Neural cell (in vitro differentiated cells): Measurements from ENCODE around the gene G2E3. TPM values are rescaled to one million over a fixed set of nuclear protein-coding genes. Genes with fewer than 3 reads are reported as not detected.
"Not testable (repeated sequence)": the region's sequence is repeated elsewhere in the genome, so short reads cannot be mapped to it uniquely, and the experiment has no call there.

Source experiments
- H2AFZ ChIP-seq: fragments of 200-600, 300-800 bp; sonication (generic), shearing (Covaris generic); 2 replicates; pipeline ENCODE4 v1.6.0; 2014; ENCODE audit warnings: low read depth, mild to moderate bottlenecking, antibody characterized with exemption, low read length, moderate library complexity
- H3F3A ChIP-seq: fragments of 200-600 bp; shearing (Covaris generic); 2 replicates; pipeline ENCODE4 v1.6.1; 2016; ENCODE audit warnings: mild to moderate bottlenecking, moderate library complexity, mixed read lengths, antibody characterized with exemption, low read length; ENCODE audit not compliant: insufficient read depth, poor library complexity, severe bottlenecking
- H3K27ac ChIP-seq: fragments of 200-600, 300-800 bp; sonication (generic), shearing (Covaris generic); 2 replicates; pipeline ENCODE4 v1.5.1; 2014; ENCODE audit warnings: mild to moderate bottlenecking, low read length, moderate library complexity
- H3K27me3 ChIP-seq: fragments of 300-800, 200-600 bp; sonication (generic), shearing (Covaris generic); 2 replicates; pipeline ENCODE4 v1.6.0; 2014; ENCODE audit warnings: mild to moderate bottlenecking, low read depth, low read length, moderate library complexity; ENCODE audit not compliant: insufficient read depth
- H3K36me3 ChIP-seq: fragments of 300-800, 200-600 bp; sonication (generic), shearing (Covaris generic); 2 replicates; pipeline ENCODE4 v1.5.1; 2014; ENCODE audit warnings: mild to moderate bottlenecking, antibody characterized with exemption, low read length, moderate library complexity; ENCODE audit not compliant: insufficient read depth
- H3K4me2 ChIP-seq: fragments of 300-800, 200-600 bp; sonication (generic), shearing (Covaris generic); 2 replicates; pipeline ENCODE4 v1.6.0; 2014; ENCODE audit warnings: mild to moderate bottlenecking, low read length
- H3K4me3 ChIP-seq: fragments of 300-800, 200-600 bp; sonication (generic), shearing (Covaris generic); 2 replicates; pipeline ENCODE4 v1.5.1; 2014; ENCODE audit warnings: mild to moderate bottlenecking, low read length, moderate library complexity
- H3K79me2 ChIP-seq: fragments of 200-600 bp; shearing (Covaris generic); replicated peaks from 2 replicates; pipeline ENCODE4 v1.6.0; 2014; ENCODE audit warnings: mild to moderate bottlenecking, low read length, moderate library complexity; ENCODE audit not compliant: insufficient read depth
- H3K9ac ChIP-seq: fragments of 300-800, 200-600 bp; sonication (generic), shearing (Covaris generic); 2 replicates; pipeline ENCODE4 v1.6.1; 2016; ENCODE audit warnings: mild to moderate bottlenecking, low read length, mixed read lengths
- H3K9me2 ChIP-seq: fragments of 200-600 bp; shearing (Covaris generic); 2 replicates; pipeline ENCODE4 v1.6.1; 2016; ENCODE audit warnings: mild to moderate bottlenecking, low read length, mixed read lengths; ENCODE audit not compliant: insufficient read depth
- H3K9me3 ChIP-seq: fragments of 200-600, 300-800 bp; sonication (generic), shearing (Covaris generic); 2 replicates; pipeline ENCODE4 v1.6.1; 2016; ENCODE audit warnings: mild to moderate bottlenecking, mixed run types, low read length, moderate library complexity, mixed read lengths
- H4K20me1 ChIP-seq: fragments of 200-600 bp; shearing (Covaris generic); 2 replicates; pipeline ENCODE4 v1.6.1; 2016; ENCODE audit warnings: mild to moderate bottlenecking, mixed run types; ENCODE audit not compliant: insufficient read depth
- CTCF ChIP-seq: fragments of 450-650 bp; IDR thresholded peaks from 2 replicates; pipeline ENCODE4 v1.5.1; 2014; ENCODE audit warnings: antibody characterized with exemption, mild to moderate bottlenecking, moderate library complexity; ENCODE audit not compliant: poor library complexity, severe bottlenecking
- EP300 ChIP-seq: fragments of 450-650 bp; conservative IDR thresholded peaks from 2 replicates; pipeline ENCODE4 v1.6.1; 2014; ENCODE audit warnings: antibody characterized with exemption, mild to moderate bottlenecking, moderate library complexity; ENCODE audit not compliant: poor library complexity, severe bottlenecking
- EZH2 ChIP-seq: fragments of 200-600, 300-800 bp; shearing (Covaris generic), sonication (generic); IDR thresholded peaks from 2 replicates; pipeline ENCODE4 v1.6.1; 2014; ENCODE audit warnings: antibody characterized with exemption, low read length, borderline replicate concordance, mild to moderate bottlenecking; ENCODE audit not compliant: insufficient read depth, poor library complexity, severe bottlenecking
- MXI1 ChIP-seq: fragments of 450-650 bp; conservative IDR thresholded peaks from 2 replicates; pipeline ENCODE4 v1.6.1; 2014; ENCODE audit warnings: antibody characterized with exemption, mild to moderate bottlenecking; ENCODE audit not compliant: poor library complexity, severe bottlenecking
- POLR2AphosphoS5 ChIP-seq: IDR thresholded peaks from 2 replicates; pipeline ENCODE4 v1.6.1; 2012
- RAD21 ChIP-seq: fragments of 450-650 bp; conservative IDR thresholded peaks from 2 replicates; pipeline ENCODE4 v1.6.1; 2014; ENCODE audit warnings: antibody characterized with exemption, mild to moderate bottlenecking, moderate library complexity
- REST ChIP-seq: IDR thresholded peaks from 2 replicates; pipeline ENCODE4 v1.6.1; 2012; ENCODE audit warnings: borderline replicate concordance
- SMC3 ChIP-seq: fragments of 450-650 bp; conservative IDR thresholded peaks from 2 replicates; pipeline ENCODE4 v1.6.1; 2014; ENCODE audit warnings: antibody characterized with exemption, mild to moderate bottlenecking, moderate library complexity; ENCODE audit not compliant: poor library complexity
- TAF1 ChIP-seq: IDR thresholded peaks from 2 replicates; pipeline ENCODE4 v1.6.1; 2012; ENCODE audit warnings: low read depth
- polyA plus RNA-seq: library from polyadenylated mRNA; depleted of rRNA; stranded (reverse); fragments of >200 nt; gene quantifications from 2 replicates; pipeline ENCODE4 v1.2.3, GENCODE V29; 2014

Gene G2E3
- polyA plus RNA-seq, 1 donor from 2014 or later: 35.4 TPM

GRCh38 chr14:30641207-30641606, 82.2 kb downstream of the G2E3 start:
- Histone ChIP-seq H3K4me2 (no peak overlapping the region), H4K20me1 (no peaks in the 10 kb centered on the region), H3K9me2 (no peaks in the 10 kb centered on the region), H3K9ac (no peak overlapping the region), H3K4me3 (no peak overlapping the region), H3K27me3 (no peaks in the 10 kb centered on the region), H3K36me3 (peaks cover 6% of the 10 kb centered on the region), H3F3A (no peaks in the 10 kb centered on the region), H2AFZ (no peak overlapping the region), H3K79me2 (peaks cover 7% of the 10 kb centered on the region), H3K9me3 (peaks cover 9% of the 10 kb centered on the region), H3K27ac (no peak overlapping the region)
- no peak for TF ChIP-seq TAF1

- H3K79me2 ChIP-seq, H3K27me3 ChIP-seq, H3K27ac ChIP-seq, H3K9me2 ChIP-seq, H3K36me3 ChIP-seq, H3K4me3 ChIP-seq, H3K4me2 ChIP-seq, H4K20me1 ChIP-seq, H3K9me3 ChIP-seq, H2AFZ ChIP-seq, H3K9ac ChIP-seq, H3F3A ChIP-seq: not testable (repeated sequence)
Observed at GRCh38 chr14:30644462-30644861, 85.5 kb downstream of the G2E3 start.

- no peaks in the 10 kb centered on the region for H4K20me1 ChIP-seq
- H3K9me2 ChIP-seq: no peaks in the 10 kb centered on the region
- H3K9me3 ChIP-seq: peaks cover 9% of the 10 kb centered on the region
- no peak overlapping the region for H2AFZ ChIP-seq
- no peaks in the 10 kb centered on the region for H3F3A ChIP-seq
- H3K4me2 ChIP-seq: no peak overlapping the region
- no peaks in the 10 kb centered on the region for H3K27me3 ChIP-seq
- H3K27ac ChIP-seq: no peak overlapping the region
- no peaks in the 10 kb centered on the region for H3K36me3 ChIP-seq
- H3K9ac ChIP-seq: no peak overlapping the region
- TF ChIP-seq SMC3: no peak
- TF ChIP-seq REST: no peak
- no peak for TF ChIP-seq TAF1
- TF ChIP-seq EP300: no peak
- no peak for TF ChIP-seq EZH2
- TF ChIP-seq POLR2AphosphoS5: no peak
- no peaks in the 10 kb centered on the region for H3K79me2 ChIP-seq
- no peak overlapping the region for H3K4me3 ChIP-seq
Observed at GRCh38 chr14:30645600-30645999, 86.6 kb downstream of the G2E3 start.

GRCh38 chr14:30648471-30648870, 89.5 kb downstream of the G2E3 start:
- Histone ChIP-seq H4K20me1 (no peaks in the 10 kb centered on the region), H3K9me2 (no peaks in the 10 kb centered on the region), H3F3A (no peaks in the 10 kb centered on the region), H3K9me3 (peaks cover 9% of the 10 kb centered on the region), H3K27me3 (no peaks in the 10 kb centered on the region), H3K27ac (no peak overlapping the region), H3K36me3 (peaks cover 11% of the 10 kb centered on the region), H3K79me2 (no peaks in the 10 kb centered on the region), H3K9ac (no peak overlapping the region), H2AFZ (no peak overlapping the region), H3K4me3 (no peak overlapping the region), H3K4me2 (no peak overlapping the region)
- TF ChIP-seq SMC3: no peak
- TF ChIP-seq REST: no peak
- no peak for TF ChIP-seq POLR2AphosphoS5
- no peak for TF ChIP-seq MXI1
- TF ChIP-seq RAD21: no peak
- TF ChIP-seq TAF1: no peak
- no peak for TF ChIP-seq CTCF
- TF ChIP-seq EZH2: no peak
- TF ChIP-seq EP300: no peak
